HK-2 (cell line): ENCODE measurements around the gene KRT82.
"Not testable (repeated sequence)": the region's sequence is repeated elsewhere in the genome, so short reads cannot be mapped to it uniquely, and the experiment has no call there.

ENCODE experiments used
- DNase-seq: peaks from one replicate; pipeline ENCODE4 v3.0.0-alpha.2; 2018; ENCODE audit not compliant: unreplicated experiment

KRT82 gene

DNA sequence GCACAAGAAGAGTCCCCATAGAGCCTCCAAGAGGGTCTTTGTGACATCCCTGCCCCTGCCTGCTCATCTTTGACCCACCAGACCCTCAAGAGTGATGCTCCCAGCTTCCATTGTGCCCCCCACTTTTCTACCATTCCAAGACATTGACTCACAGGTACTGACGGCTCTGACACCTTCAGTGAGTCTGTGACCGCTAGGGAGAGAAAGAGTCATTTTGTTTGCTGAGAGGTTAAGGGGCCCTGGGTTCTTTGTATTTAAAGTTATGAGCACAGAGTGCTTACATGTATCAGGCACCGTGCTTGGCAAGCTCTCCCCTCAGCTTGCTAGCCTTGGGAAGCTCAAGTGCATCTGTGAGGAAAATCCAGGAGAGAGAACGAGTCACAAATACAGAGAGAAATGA lies 7.1 kb upstream of the KRT82 start:
- no peak for DNase-seq

DNA sequence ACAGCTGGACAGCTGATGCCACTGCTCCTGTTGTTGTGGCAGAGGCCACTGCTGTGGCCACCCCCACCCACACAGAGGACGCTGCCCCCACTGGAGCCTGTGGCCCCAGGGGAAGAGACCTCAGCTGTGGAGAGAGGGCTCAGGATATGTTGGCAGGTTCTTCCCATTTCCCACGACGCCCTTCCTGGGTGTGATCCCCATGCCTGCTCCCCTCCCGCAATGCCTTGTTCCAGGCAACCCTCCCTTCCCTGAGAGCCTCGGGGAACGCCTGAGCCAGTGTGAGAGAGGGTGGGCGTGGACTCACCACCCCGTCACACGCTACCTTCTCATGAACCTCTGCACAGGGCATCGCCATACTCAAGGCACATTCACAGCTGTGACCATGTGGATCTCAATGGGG lies 5.7 kb upstream of the KRT82 start:
- DNase-seq: no peak

DNA sequence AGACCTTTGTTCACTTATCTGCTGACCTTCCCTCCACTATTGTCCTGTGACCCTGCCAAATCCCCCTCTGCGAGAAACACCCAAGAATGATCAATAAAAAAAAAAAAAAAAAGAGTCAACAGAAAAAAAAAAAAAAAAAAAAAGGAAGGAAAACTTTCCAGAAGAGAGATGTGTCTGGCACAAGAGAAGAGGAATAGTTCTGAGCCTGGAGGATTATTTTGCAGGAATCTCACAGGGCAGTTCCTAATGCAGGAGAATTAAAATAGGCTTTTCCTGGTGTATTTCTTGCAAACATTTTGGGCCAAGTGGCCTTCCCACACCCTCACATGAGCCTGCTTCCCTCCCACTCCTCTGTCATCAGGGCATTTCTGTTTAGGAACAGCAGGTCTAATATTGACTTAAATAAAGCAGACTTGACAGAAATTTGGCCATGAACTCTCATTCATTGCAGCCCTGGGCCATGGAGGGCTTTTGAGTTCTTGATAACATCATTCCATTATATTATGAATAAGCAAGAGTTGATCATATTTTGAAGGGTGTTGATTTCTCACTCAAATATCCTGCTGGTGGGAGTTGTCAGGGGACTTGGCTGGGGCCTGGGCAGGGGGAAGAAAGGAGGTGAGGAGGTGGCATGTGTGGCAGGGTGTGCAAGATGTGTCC lies 4.6 kb upstream of the KRT82 start:
- not testable (repeated sequence) for DNase-seq

DNA sequence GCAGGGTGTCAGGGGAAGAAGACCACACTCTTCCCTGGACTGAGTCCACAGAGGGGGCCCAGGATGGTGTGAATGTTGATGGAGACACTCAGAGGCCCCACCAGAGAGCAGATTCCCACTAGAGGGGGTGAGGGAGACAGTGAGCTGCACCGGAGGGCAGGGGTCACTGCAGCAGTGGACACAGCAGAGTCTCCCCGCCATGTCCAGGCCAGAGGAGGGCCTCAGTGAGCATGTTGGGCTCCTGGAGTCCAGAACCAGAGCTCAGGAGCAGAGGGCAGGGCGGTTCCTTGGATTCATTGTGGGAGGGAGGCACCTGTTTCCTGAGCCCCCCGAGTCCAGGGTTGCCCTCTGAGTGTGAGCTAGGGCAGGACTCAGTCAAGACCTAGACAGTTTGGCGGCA lies 1.8 kb upstream of the KRT82 start:
- DNase-seq: no peak

DNA sequence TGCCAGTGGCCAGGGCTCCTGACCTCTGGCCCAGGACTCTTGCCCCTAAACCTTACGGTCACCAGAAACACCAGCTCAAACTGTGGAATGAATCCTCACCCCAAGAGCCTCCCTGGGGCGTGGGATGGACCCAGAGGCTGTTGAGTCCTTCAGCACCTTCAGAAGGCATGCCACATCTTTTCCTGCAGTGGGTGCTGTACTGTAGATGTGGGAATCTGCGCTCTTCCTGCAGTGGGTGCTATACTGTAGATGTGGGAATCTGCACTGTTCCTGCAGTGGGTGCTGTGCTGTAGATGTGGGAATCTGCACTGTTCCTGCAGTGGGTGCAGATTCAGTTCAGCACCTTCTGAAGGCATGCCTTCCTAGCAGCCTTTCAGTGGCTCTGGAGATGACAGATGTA lies 1.2 kb downstream of the KRT82 start:
- DNase-seq: no peak

DNA sequence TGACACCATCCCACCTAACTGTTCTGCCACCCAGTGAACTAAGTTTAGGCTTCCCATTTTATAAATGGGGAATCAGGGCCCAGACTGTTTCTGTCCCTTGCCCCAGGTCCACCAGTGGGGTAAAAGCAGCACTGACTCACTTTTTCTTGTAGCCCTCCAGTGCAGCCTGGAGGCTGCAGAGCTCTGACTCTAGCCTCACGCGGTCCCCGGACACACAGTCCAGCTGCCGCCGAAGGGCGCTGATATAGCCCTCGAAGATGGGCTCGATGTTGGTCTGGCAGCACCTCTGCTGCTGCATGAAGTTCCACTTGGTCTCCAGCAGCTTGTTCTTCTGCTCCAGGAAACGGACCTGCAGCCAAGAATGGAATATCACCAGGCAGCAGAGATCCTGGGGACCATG lies 2.6 kb downstream of the KRT82 start:
- DNase-seq: no peak

DNA sequence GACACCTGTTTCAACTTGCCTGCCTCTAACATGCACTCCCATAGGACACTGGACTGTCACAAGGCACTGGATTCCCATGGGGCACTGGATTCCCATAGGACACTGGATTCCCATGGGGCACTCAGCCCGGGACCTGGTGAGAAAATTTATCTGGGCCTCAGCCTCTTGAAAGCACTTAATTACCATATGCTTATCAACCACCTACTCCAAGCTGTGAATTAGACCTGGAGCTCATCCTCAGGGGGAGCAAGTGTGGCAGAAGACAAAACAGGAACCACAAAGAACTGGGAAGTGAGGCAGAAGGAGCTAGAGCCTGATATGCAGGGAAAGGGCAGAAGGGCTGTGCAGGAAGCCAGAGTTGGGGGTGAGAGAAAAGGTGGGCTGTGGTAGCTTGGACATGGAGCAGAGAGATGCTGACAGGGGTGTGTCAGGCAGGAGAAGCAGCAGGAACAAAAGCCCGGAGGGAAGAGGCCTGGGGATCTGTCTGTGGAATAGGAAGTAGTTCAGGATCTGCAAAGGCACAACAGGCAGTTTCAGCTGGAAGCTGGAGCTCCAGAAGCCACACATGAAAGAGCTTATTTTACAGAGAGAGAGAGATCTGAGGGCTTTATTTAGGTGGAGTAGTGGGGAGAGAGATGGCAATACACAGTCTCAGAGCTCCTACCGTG lies 3.1 kb downstream of the KRT82 start:
- DNase-seq: no peak

DNA sequence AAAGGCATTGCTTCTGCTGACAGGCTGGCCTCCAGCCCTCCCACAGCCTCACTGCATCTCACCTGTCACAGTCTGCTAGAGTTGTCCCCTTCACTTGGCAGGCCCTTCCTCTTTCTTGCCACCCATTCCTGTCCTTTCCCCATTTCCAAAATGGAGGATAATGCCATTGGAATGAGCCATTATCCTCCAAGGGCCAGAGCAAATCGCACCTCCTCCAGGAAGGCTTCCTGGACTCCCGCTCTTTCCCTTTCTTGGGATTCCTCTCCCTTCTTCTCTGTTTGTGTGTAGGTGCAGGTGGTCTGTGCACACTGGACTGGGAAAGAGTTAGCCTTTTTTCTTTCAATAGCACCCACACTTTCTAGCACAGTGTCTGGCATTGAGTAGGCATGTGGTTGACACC lies 3.8 kb downstream of the KRT82 start:
- DNase-seq: no peak

DNA sequence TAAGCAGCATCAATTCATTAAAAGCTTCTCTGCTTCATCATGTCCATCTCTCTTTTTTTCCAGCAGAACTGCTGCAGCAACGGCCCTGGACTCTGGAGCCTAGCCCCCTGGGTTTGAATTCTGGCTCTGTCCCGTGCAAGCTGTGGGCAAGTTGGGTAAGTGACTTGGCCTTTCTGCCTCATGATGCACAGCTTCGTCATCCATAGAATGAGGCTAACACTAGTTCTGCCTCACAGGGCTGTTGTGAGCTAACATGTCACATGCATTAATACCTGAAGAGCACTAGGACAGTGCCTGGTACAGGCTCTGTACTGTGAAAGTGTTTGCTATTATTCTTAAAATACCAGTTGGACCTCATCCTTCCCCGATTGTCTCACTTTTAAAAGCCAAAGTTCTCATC lies 4.2 kb downstream of the KRT82 start:
- DNase-seq: no peak

DNA sequence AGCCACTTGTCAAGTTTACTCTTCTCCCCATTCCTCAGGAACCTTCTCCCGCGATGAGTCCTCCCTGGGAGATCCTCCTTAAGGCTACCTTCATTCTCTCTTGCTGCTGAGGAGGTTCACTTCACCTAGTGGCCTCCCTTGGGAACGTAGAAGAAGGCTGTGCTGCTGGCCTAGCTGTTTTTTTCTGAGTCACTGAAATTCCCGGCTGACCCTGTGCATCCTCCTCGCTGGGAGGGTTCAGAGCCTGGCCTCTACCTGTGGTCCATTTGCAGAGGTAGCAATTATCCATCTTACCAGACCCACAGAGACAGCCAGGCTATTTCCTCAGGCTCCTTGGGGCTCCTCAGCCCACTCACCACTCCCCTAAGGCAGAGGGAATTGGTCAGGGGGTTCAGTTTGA lies 4.6 kb downstream of the KRT82 start:
- DNase-seq: no peak

DNA sequence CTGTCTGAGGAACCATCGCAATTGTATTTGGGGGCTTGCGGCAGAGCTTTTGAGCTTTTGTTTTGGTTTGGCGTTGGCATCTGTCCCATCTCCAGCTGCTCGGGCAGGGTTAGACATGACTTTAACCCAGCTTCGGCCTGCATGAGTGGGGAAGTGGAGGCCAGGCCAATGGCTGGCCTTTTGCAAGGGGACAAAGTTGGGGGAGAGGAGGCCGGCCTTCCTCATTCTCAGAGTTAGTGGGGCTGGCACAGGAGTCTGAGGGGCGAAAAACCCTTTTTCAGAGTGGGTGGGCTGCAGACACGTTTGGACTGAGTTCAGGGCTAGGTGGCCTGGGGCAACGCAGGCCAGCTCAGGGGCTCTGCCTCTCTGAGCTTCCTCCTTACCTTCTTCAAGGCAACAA lies 5.2 kb downstream of the KRT82 start:
- no peak for DNase-seq

DNA sequence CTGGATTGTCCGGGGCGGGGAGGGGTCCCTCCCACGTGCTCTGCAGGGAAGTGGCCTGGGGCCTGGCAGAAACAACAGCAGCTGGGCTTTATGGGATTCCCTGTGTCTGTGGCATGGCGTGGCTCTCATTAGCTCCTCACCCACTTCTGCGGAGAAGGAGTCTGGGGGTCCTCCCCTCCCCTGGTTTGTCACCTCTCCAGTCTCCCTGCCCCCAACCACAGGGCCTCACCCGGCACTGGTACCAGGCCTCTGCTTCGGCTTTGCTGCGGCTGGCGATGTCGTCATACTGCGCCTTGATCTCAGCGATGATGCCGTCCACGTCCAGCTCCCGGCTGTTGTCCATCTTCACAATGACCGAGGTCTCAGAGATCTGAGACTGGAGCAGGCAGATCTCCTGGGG lies 6.4 kb downstream of the KRT82 start:
- DNase-seq: no peak

DNA sequence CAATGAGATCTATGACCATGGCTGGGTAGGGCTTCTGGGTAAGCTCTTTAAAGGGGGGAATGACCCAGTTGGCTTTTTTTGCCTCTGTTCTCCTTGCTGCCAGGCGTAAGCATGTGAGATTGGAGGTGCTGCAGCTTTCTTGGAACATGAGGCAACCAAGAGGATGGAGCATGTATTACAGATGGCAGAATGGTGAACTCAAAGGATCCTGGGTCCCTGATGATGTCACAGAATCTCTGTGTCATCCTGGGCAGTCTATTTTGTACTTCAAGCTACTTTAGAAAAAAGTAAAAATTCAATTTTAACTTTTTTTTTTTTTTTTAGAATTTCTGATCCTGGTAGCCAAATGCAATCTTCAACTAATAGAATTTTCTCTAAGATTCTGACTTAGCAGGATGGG lies 8.0 kb downstream of the KRT82 start:
- DNase-seq: no peak

DNA sequence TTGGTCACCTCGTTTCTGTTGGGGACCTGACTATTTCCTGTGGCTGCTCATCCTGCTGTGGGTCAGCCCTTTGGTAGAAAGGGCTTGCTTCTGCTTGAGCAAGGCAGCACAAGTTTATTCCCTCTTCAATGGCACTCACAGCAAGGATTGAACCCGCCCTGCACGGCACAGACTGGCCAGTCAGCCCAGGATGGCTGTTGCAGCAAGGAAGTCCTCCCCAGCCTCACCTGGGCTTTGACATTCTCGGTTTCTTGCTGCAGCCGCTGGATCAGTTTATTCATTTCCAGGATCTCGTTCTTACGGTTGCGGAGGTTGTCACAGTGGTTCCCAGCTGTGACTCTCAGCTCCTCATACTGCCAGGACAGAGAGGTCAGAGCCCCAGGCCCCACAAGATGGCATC lies 9.5 kb downstream of the KRT82 start:
- no peak for DNase-seq

DNA sequence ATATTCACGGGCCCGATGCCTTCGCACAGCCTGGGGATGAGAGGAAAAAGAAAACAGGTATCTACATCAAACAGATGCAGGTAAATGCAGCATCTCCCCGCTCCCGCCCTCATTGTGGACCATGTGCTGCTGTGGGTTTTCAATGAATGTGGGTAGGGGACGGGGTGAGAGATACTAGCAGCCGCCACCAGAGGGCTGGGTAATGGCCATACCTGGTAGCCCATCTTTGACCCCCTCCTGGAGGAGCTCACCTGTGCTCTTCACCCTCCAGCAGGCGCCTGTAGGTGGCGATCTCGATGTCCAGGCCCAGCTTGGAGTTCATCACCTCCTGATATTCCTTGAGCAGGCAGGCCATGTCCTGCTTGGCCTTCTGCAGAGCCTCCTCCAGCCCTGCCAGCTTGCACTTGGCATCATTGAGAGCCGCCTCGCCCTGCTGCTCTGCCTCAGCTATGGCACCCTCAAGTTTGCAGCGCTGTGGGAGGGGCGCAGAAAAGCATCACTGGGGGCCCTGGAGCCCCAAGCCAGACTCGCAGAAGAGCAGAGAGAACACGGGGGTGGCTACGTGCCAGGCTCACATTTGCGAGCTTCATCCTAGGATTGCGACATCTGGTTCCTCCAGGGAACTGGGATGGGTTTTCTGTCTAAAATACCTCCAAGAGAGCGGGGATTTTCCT lies 10.2 kb downstream of the KRT82 start:
- no peak for DNase-seq

DNA sequence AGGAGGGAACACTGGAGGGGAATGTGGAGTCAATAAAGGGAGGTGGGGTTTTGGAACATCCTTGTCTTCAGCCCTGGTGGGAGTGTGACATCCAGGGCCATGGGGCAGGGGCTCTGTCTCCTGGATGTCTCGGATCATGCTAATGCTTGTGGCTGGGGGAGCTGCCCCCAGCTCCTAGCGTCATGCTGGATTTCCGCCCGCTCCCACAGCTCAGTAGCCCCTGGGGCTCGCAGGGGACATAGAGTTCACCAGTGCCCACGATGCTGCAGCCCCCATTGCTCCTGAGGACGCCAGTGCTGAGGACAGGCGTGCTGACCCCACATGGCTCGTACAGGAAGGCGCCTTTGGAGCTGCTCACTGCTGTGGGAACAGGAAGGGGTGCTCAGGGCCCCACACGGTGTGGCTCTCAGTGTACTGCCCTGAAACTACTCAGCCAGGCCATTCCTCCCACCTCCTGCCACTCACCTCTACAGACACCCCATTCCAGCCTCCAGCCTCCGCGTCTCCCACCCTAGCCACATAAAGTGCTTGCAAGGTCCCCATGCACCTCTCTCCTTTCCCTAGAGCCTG lies 11.2 kb downstream of the KRT82 start:
- DNase-seq: no peak

DNA sequence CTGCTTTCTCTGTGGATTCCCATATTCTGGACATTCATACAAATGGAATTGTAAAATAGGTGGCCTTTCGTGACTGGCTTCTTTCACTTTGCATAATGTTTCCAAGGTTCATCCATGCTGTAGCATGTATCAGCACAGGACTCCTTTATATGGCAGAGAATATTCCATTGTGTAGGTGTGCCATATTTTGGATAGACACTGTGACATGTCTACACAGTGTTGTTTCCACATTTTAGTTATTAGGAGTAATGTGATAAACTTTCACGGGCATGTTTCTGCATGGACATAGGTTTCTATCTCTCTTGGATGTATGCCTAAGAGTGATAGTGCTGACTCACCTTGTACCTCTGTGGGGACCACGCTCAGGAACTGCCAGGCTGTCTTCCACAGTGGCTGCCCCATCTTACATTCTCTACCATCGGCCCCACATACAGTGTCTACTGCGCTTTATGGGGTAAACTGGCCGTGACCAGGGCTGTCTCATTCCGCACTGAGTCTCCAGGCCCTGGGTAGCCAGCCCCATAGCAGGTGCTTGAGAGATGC lies 13.6 kb downstream of the KRT82 start:
- no peak for DNase-seq

DNA sequence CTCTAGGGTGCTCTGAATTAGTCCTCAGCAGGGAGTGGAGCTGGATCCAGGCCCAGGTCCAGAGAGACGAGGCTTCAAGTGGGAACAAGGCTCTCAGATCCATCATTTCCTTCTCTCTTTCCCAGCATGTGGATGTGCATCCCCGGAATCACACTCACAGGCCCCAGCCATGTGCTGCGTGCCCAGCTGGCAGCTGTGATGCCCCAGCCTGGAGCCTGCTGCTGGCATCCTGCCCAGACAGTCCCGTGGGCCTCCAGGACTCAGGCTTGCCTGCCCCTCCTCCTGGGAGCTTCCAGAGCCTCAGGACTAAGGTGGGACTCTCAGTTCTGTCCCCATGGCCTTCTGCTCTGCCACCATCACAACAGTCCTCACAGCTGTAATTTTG lies 14.5 kb downstream of the KRT82 start:
- DNase-seq: peak; percentile 42

DNA sequence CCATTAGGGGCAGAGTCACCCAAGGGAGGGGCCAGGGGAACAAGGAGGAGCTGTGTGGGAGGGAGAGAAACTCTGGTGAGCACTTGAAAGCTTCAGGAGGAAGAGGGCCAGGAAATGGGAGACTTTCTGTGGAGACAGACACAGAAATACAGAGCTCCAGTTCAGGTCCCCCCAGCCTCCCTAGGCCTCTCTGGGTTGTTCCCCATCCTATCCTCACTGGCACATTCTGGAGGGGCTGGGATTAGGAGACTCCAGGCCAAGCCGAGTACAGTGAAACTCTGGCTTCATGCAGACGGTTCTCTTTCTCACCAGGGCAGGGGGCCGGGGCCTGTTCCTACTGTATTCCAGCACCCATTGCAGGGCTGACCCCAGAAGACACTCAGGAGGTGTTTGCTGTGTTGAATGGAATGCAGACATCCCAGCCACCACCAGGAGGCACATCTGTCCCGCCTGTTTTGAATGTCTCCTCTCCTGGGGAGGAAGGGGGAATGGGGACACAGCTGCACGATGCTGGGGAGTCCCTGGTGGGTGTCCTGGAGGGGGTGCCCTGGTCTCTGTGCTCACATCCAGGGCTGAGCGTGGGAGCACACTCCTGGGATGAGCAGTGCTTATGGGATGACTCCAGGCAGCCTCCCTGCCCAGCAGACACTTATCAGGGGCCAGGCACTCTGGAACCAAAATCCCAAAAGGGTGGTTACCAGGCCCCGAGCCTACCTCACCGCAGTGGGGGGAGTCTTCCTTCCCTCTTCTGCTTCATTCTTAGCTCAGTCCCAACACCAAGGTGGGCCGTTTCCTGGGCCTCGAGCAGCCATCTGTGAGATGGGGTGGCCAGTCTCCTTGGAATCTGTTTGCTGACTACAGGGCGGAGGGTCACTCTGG lies 15.2 kb downstream of the KRT82 start:
- DNase-seq: peak; percentile 22

DNA sequence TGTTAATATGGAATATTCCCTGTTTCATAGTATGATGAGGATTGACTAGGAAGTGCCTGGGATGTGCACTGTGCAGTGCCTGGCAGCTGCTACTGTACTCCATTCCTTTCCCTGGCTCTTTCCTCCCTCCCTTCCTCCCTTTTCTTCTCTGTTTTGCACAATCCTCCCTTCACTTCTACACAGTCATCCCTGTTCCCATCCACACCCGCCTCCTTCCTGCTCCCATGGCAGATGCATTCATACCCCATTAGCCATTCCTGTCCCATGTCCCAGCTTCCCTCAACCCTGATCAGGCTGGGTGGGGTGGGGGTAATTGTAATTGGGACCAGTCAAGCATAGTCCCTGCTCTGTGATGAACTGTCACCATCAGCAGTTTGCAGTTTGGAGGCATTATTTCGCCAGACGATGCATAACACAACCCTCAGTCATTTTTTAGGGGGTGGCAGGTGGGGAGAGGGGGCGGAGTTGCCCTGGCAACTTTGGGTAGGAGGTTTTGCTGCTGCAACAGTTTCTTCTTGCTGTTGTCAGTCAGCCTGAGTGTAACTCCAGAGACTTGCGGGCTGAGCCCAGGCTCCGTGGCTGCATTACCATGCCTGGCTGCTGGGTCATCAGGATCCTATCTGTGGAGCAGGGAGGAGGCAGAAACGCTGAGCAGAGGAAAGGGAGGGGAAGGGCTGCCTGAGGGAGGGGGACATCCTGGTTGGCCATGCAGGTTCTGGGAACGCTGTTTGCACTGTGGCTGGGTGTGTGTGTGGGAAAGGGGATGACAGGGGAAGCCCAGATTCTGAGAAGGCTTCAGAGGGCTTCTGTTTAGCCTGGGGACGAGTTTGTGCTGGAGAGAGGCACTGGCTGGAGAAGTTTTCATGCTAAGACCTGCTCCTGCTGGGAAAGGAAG lies 16.6 kb downstream of the KRT82 start:
- DNase-seq: no peak

DNA sequence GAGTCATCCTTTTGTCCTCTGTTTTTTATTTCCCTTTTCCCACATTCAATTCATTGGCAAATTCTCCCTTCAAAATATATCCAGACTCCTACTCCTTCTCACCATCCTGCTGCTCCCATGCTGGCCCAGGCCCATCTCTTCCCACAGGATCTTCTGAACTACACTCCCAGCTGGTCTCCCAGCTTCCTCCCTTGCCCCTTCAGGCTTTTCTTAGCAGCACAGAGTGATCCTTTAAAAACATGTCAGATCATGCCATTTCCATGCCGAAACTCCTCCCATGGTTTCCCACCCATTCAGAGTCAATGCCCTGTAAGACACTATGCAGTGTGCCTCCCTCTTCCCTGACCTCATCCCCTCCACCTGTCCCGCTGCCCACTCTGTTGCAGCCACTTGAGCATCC lies 18.3 kb downstream of the KRT82 start:
- no peak for DNase-seq
